ENCODE results near the gene COX10. TPM values are rescaled to one million over a fixed set of nuclear protein-coding genes. Genes with fewer than 3 reads are reported as not detected.
"Not testable (repeated sequence)": the region's sequence is repeated elsewhere in the genome, so short reads cannot be mapped to it uniquely, and the experiment has no call there.

COX10 gene
- total RNA-seq, 2 donors from 2014 or later = 20.8 to 46.1 TPM

DNA sequence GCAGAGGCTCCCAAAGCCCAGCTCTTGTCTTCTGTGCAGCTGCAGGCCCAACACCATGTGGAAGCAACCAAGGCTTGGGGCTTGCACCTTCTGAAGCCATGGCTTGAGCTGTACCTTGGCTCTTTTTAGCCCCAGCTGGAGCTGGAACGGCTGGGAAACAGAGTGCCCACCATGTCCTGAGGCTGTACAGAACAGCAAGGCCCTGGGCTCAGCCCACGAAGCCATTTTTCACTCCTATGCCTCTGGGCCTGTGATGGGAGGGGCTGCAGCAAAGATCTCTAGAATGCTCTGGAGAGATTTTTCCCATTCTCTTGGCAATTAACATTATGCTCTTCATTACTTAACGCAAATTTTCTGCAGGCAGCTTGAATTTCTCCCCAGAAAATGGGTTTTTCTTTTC lies 99.3 kb downstream of the COX10 start:
- 96 to 98% methylated on average over 2 to 3 of the region's 3 CpGs for WGBS, 2 donors
- Histone ChIP-seq H3K4me3 (no peak overlapping the region), H3K36me3 (replicated peaks in 1 of 2; ENCODE audit: insufficient read depth in 1 of 2, low read depth in 2 of 2) (no peaks in the 10 kb centered on the region), H3K27me3 (no peaks in the 10 kb centered on the region), H3K9me3 (no peaks in the 10 kb centered on the region), H3K4me1 (no peaks in the 10 kb centered on the region), H3K27ac (no peak overlapping the region)
- intact Hi-C loops (cut with DNase I) = no loop called here
- no peak for DNase-seq
- ATAC-seq = no peak
- TF ChIP-seq CTCF (IDR thresholded peaks at IDR 0.05) (no peak), POLR2A (IDR thresholded peaks at IDR 0.05) (no peak)

GRCh38 chr17:14169287-14169686 lies 100.0 kb downstream of the COX10 start:
- ATAC-seq (no peak), DNase-seq (no peak)
- TF ChIP-seq CTCF (IDR thresholded peaks at IDR 0.05) (no peak), POLR2A (IDR thresholded peaks at IDR 0.05) (no peak)
- no peaks in the 10 kb centered on the region for H3K36me3 ChIP-seq (replicated peaks in 1 of 2; ENCODE audit: insufficient read depth in 1 of 2, low read depth in 2 of 2)
- no peaks in the 10 kb centered on the region for H3K27me3 ChIP-seq
- H3K9me3 ChIP-seq = no peaks in the 10 kb centered on the region
- H3K27ac ChIP-seq = no peak overlapping the region
- no peaks in the 10 kb centered on the region for H3K4me1 ChIP-seq
- WGBS, 2 donors = 90 to 98% methylated on average over 2 of the region's 2 CpGs
- H3K4me3 ChIP-seq = no peak overlapping the region
- intact Hi-C loops (cut with DNase I) = no loop called here

DNA sequence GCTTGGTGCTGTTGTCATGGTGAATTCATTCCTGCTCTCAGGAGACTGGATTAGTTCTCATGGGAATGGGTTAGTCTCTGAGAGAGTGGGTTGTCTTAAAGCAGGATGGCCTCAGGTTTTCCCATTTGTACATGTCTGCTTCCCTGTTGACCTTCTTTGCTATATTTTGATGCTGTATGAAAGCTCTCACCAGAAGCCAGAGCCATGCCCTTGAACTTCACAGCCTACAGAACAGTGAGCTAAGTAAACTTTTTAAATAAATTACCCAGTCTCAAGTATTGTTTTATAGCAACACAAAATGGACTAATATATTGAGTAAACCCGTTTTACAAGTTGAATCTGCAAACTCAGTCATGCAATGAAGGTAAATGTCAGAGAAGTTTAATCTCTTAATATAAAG lies 100.6 kb downstream of the COX10 start:
- 92 to 94% methylated on average over 1 of the region's 1 CpG for WGBS, 2 donors
- TF ChIP-seq POLR2A (IDR thresholded peaks at IDR 0.05) (no peak), CTCF (IDR thresholded peaks at IDR 0.05) (no peak)
- no peak for ATAC-seq
- DNase-seq = no peak
- no peaks in the 10 kb centered on the region for H3K27me3 ChIP-seq
- no peak overlapping the region for H3K4me3 ChIP-seq
- no peaks in the 10 kb centered on the region for H3K4me1 ChIP-seq
- H3K27ac ChIP-seq = no peak overlapping the region
- H3K9me3 ChIP-seq = no peaks in the 10 kb centered on the region
- intact Hi-C loops (cut with DNase I) = no loop called here
- H3K36me3 ChIP-seq (replicated peaks in 1 of 2; ENCODE audit: insufficient read depth in 1 of 2, low read depth in 2 of 2) = no peaks in the 10 kb centered on the region

GRCh38 chr17:14176989-14177388 lies 107.7 kb downstream of the COX10 start:
- ATAC-seq; intact Hi-C loops (cut with DNase I); H3K9me3 ChIP-seq; H3K27ac ChIP-seq; H3K36me3 ChIP-seq (replicated peaks in 1 of 2; ENCODE audit: insufficient read depth in 1 of 2, low read depth in 2 of 2); H3K4me3 ChIP-seq; DNase-seq; H3K4me1 ChIP-seq; H3K27me3 ChIP-seq: not testable (repeated sequence)
- 72 to 77% methylated on average over 3 of the region's 3 CpGs for WGBS, 2 donors

GRCh38 chr17:14177801-14178200 lies 108.5 kb downstream of the COX10 start:
- H3K27ac ChIP-seq; H3K27me3 ChIP-seq; H3K36me3 ChIP-seq (replicated peaks in 1 of 2; ENCODE audit: insufficient read depth in 1 of 2, low read depth in 2 of 2); ATAC-seq; H3K4me1 ChIP-seq; intact Hi-C loops (cut with DNase I); H3K4me3 ChIP-seq; H3K9me3 ChIP-seq; DNase-seq: not testable (repeated sequence)
- WGBS, 2 donors = 100% methylated on average over 1 of the region's 4 CpGs; no CpG with 5 or more reads in 1 of the 2 donors

- ATAC-seq; H3K4me1 ChIP-seq; intact Hi-C loops (cut with DNase I); H3K27ac ChIP-seq; H3K27me3 ChIP-seq; H3K9me3 ChIP-seq; H3K36me3 ChIP-seq (replicated peaks in 1 of 2; ENCODE audit: insufficient read depth in 1 of 2, low read depth in 2 of 2); H3K4me3 ChIP-seq; DNase-seq: not testable (repeated sequence)
- WGBS, 2 donors = 100% methylated on average over 1 of the region's 1 CpG; no CpG with 5 or more reads in 1 of the 2 donors
Measured at GRCh38 chr17:14179951-14180350, 110.6 kb downstream of the COX10 start.

DNA sequence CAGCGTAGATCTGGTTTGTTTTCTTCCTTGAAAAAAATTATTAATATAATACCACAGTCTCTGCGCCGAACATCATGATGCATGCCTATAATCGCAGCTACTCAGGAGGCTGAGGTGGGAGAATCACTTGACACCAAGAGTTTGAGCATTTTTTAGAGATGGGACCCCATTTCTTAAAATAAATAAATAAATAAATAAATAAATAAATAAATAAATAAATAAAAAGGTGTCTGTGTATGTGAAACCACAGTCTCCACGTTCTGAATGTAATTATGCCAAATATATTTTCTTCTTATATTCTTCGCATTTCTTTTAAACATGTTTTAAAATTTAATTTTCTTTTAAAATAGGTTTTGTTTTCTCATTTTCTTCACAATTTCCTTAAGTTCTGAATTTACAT lies 112.8 kb downstream of the COX10 start:
- H3K27me3 ChIP-seq; ATAC-seq; DNase-seq; H3K9me3 ChIP-seq; H3K27ac ChIP-seq; H3K4me1 ChIP-seq; H3K4me3 ChIP-seq; H3K36me3 ChIP-seq (replicated peaks in 1 of 2; ENCODE audit: insufficient read depth in 1 of 2, low read depth in 2 of 2); intact Hi-C loops (cut with DNase I): not testable (repeated sequence)
- WGBS, 2 donors = 94 to 95% methylated on average over 6 of the region's 6 CpGs

GRCh38 chr17:14184536-14184935 lies 115.2 kb downstream of the COX10 start:
- ATAC-seq; H3K9me3 ChIP-seq; intact Hi-C loops (cut with DNase I); DNase-seq; H3K27ac ChIP-seq; H3K36me3 ChIP-seq (replicated peaks in 1 of 2; ENCODE audit: insufficient read depth in 1 of 2, low read depth in 2 of 2); H3K27me3 ChIP-seq; H3K4me1 ChIP-seq; H3K4me3 ChIP-seq: not testable (repeated sequence)
- 90 to 93% methylated on average over 2 to 4 of the region's 5 CpGs for WGBS, 2 donors

GRCh38 chr17:14186443-14186842 lies 117.1 kb downstream of the COX10 start:
- H3K36me3 ChIP-seq (replicated peaks in 1 of 2; ENCODE audit: insufficient read depth in 1 of 2, low read depth in 2 of 2) = not testable (repeated sequence)

More at GRCh38 chr17:14186443-14186842, 117.1 kb downstream of the COX10 start:
- H3K27me3 ChIP-seq; intact Hi-C loops (cut with DNase I); H3K4me3 ChIP-seq; H3K9me3 ChIP-seq; ATAC-seq; DNase-seq; H3K4me1 ChIP-seq; H3K27ac ChIP-seq: not testable (repeated sequence)
- 82% methylated on average over 1 of the region's 4 CpGs; no CpG with 5 or more reads in 1 of the 2 donors for WGBS, 2 donors

Measured in body of pancreas (tissue), 4 donors.